Left ventricle myocardium inferior (tissue), 1 donor: ENCODE measurements around the gene UNK. TPM values are rescaled to one million over a fixed set of nuclear protein-coding genes. Genes with fewer than 3 reads are reported as not detected.

Experiments
- DNase-seq: peaks from one replicate; pipeline ENCODE4 v3.0.0-alpha.2; 2020
- H3K27ac ChIP-seq: fragments of 200-600 bp; replicated peaks from 2 replicates; pipeline ENCODE4 v1.8.0; 2021
- H3K27me3 ChIP-seq: fragments of 200-600 bp; 2 replicates; pipeline ENCODE4 v1.8.0; 2021; ENCODE audit warnings: low read depth
- H3K36me3 ChIP-seq: fragments of 200-600 bp; 2 replicates; pipeline ENCODE4 v1.8.0; 2021
- H3K4me1 ChIP-seq: fragments of 200-600 bp; 2 replicates; pipeline ENCODE4 v1.8.0; 2021
- H3K4me3 ChIP-seq: fragments of 200-600 bp; 2 replicates; pipeline ENCODE4 v1.8.0; 2021; ENCODE audit warnings: mild to moderate bottlenecking, moderate library complexity
- H3K9me3 ChIP-seq: fragments of 200-600 bp; replicated peaks from 2 replicates; pipeline ENCODE4 v1.8.0; 2021
- intact Hi-C: fragments of 100-400 bp; cut with micrococcal nuclease; formaldehyde crosslinking; loops from one replicate; pipeline ENCODE4 v1.11.0; 2022
- total RNA-seq: library from RNA; stranded (reverse); fragmentation: NEBNext Ultra II Directional; extraction: Animal tissue kit (Norgen Biotek cat#: 25700); gene quantifications from one replicate; pipeline ENCODE4 v1.2.1, GENCODE V29; 2021
- TF ChIP-seq, protein P1 (sequence below): fragments of 200-600 bp; IDR thresholded peaks from 2 replicates; pipeline ENCODE4 v1.8.0; 2021; ENCODE audit warnings: antibody characterized with exemption, mild to moderate bottlenecking, borderline replicate concordance
- donor health status: DM: no; HTN: yes; CAD: no; lungs with severe emphysema.

The UNK gene
- total RNA-seq, 1 donor from 2014 or later = 14.7 TPM

DNA sequence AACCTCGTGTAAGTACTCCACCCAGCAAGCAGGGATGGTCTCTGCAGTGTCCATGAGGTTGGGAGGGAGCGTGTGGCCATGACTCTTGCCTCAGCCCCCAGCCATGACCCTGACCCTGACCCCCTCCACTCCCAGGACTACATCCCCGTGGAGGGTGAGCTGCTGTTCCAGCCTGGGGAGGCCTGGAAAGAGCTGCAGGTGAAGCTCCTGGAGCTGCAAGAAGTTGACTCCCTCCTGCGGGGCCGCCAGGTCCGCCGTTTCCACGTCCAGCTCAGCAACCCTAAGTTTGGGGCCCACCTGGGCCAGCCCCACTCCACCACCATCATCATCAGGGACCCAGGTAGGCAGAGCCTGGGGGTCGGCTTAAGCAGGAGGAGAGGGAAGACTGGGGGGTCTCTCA, 35.9 kb upstream of the UNK start:
- H3K9me3 ChIP-seq = no peaks in the 10 kb centered on the region
- H3K4me1 ChIP-seq = peaks cover 20% of the 10 kb centered on the region
- no peaks in the 10 kb centered on the region for H3K36me3 ChIP-seq
- H3K4me3 ChIP-seq = no peak overlapping the region
- TF ChIP-seq, protein P1, sequence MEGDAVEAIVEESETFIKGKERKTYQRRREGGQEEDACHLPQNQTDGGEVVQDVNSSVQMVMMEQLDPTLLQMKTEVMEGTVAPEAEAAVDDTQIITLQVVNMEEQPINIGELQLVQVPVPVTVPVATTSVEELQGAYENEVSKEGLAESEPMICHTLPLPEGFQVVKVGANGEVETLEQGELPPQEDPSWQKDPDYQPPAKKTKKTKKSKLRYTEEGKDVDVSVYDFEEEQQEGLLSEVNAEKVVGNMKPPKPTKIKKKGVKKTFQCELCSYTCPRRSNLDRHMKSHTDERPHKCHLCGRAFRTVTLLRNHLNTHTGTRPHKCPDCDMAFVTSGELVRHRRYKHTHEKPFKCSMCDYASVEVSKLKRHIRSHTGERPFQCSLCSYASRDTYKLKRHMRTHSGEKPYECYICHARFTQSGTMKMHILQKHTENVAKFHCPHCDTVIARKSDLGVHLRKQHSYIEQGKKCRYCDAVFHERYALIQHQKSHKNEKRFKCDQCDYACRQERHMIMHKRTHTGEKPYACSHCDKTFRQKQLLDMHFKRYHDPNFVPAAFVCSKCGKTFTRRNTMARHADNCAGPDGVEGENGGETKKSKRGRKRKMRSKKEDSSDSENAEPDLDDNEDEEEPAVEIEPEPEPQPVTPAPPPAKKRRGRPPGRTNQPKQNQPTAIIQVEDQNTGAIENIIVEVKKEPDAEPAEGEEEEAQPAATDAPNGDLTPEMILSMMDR = no peak
- H3K27me3 ChIP-seq = no peaks in the 10 kb centered on the region
- no peak for DNase-seq
- H3K27ac ChIP-seq = no peak overlapping the region
- intact Hi-C loops = no loop called here

GRCh38 chr17:75749545-75750389, 34.8 kb upstream of the UNK start:
- intact Hi-C loops = loop anchor here (2.0 to 5.0 kb wide), 2 partner anchors 71 to 117 kb away; partner anchors contain the start of gene SMIM5
- TF ChIP-seq, protein P1 = peak; percentile 96
- H3K36me3 ChIP-seq = no peaks in the 10 kb centered on the region
- peak; percentile 88 for DNase-seq
- H3K9me3 ChIP-seq = no peaks in the 10 kb centered on the region
- H3K27me3 ChIP-seq = no peaks in the 10 kb centered on the region
- H3K4me3 ChIP-seq = peak overlapping the region; percentile 19
- peaks cover 30% of the 10 kb centered on the region for H3K4me1 ChIP-seq
- H3K27ac ChIP-seq = no peak overlapping the region

GRCh38 chr17:75750661-75751423, 33.8 kb upstream of the UNK start:
- TF ChIP-seq, protein P1 = no peak
- peaks cover 32% of the 10 kb centered on the region for H3K4me1 ChIP-seq
- DNase-seq = no peak
- intact Hi-C loops = loop anchor here (2.0 to 5.0 kb wide), 2 partner anchors 72 to 119 kb away; partner anchors contain the start of gene SMIM5
- H3K36me3 ChIP-seq = no peaks in the 10 kb centered on the region
- no peak overlapping the region for H3K4me3 ChIP-seq
- no peaks in the 10 kb centered on the region for H3K27me3 ChIP-seq
- no peaks in the 10 kb centered on the region for H3K9me3 ChIP-seq
- no peak overlapping the region for H3K27ac ChIP-seq

DNA sequence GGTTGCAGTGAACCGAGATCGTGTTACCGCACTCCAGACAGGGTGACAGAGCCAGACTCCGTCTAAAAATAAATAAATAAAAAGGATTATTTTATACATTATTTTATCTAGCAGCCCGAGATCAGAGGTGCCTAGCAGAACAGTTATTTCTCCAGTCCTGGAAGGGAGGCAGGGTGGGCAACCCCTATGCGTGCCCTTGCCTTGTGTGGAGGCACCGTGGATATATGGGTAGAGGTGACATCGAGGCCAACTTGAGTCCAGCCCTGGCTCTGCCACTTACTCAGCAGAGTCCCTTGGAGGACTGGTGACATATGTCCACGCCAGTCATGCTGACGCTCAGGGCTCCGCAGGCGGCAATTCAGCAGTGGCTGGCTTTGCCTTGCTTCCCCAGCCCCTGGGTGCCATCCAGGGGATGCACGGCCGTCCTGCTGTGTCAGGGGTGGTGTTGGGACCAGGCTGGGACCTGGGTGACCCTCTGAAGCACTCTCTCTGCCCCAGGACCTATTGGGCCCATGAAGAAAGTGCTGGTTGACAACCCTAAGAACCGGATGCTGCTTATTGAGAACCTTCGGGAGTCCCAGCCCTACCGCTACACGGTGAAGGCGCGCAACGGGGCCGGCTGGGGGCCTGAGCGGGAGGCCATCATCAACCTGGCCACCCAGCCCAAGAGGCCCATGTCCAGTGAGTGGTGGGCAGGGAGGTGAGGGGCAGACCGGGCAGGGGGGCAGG, 32.8 kb upstream of the UNK start:
- TF ChIP-seq, protein P1 = no peak
- Histone ChIP-seq H3K27ac (no peak overlapping the region), H3K4me3 (no peak overlapping the region), H3K4me1 (peaks cover 32% of the 10 kb centered on the region), H3K9me3 (no peaks in the 10 kb centered on the region), H3K36me3 (peaks cover 3% of the 10 kb centered on the region), H3K27me3 (no peaks in the 10 kb centered on the region)
- intact Hi-C loops = loop anchor here (2.0 to 5.0 kb wide), 2 partner anchors 73 to 120 kb away; partner anchors contain the start of gene SMIM5
- no peak for DNase-seq

DNA sequence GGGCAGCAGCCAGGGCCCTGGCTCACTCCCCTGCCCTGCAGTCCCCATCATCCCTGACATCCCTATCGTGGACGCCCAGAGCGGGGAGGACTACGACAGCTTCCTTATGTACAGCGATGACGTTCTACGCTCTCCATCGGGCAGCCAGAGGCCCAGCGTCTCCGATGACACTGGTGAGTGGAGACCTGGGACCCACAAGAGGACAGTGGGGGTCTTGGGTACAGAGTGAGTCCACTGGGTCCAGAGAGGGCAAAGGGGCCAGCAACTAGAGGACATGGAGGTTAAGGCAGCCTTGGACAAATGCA, 32.2 kb upstream of the UNK start:
- H3K27me3 ChIP-seq = no peaks in the 10 kb centered on the region
- intact Hi-C loops = loop anchor here (5.0 kb wide), 1 partner anchor 120 kb away; the partner anchor contains the start of gene SMIM5
- H3K4me1 ChIP-seq = peaks cover 30% of the 10 kb centered on the region
- DNase-seq = no peak
- H3K36me3 ChIP-seq = peaks cover 8% of the 10 kb centered on the region
- H3K4me3 ChIP-seq = no peak overlapping the region
- no peak overlapping the region for H3K27ac ChIP-seq
- TF ChIP-seq, protein P1 = no peak
- H3K9me3 ChIP-seq = no peaks in the 10 kb centered on the region
